Choroid plexus epithelial cell (primary cell): ENCODE data around the gene CAND2.
"Not testable (repeated sequence)": the region's sequence is repeated elsewhere in the genome, so short reads cannot be mapped to it uniquely, and the experiment has no call there.

Experiments used
- DNase-seq: peaks from one replicate; pipeline ENCODE4 v3.0.0-alpha.2; 2010; ENCODE audit warnings: low read depth
- H3K4me3 ChIP-seq: 2 replicates; pipeline ENCODE4 v1.5.1; 2011; ENCODE audit warnings: low read depth, mild to moderate bottlenecking, control low read depth, low read length, moderate library complexity
- TF ChIP-seq, protein P1 (sequence below): conservative IDR thresholded peaks from 2 replicates; pipeline ENCODE4 v1.5.1; 2011; ENCODE audit warnings: low read depth, mild to moderate bottlenecking, control low read depth, inconsistent platforms, low read length, moderate library complexity

The CAND2 gene

DNA sequence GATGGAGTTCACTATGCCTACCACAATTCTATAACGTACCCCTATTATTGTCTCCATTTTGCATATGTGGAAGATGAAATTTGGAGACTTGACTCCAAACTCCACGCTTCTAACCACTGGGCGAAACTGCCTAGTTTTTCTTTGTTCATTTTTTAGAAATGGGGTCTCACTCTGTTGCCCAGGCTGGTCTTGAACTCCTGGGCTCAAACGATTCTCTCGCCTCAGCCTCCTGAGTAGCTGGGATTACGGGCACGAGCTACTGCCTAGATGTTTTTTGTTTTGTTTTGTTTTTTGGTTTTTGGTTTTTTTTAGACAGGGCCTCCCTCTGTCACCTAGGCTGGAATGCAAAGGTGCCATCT lies 45.5 kb downstream of the CAND2 start:
- DNase-seq: no peak
- no peak overlapping the region for H3K4me3 ChIP-seq
- TF ChIP-seq, protein P1, sequence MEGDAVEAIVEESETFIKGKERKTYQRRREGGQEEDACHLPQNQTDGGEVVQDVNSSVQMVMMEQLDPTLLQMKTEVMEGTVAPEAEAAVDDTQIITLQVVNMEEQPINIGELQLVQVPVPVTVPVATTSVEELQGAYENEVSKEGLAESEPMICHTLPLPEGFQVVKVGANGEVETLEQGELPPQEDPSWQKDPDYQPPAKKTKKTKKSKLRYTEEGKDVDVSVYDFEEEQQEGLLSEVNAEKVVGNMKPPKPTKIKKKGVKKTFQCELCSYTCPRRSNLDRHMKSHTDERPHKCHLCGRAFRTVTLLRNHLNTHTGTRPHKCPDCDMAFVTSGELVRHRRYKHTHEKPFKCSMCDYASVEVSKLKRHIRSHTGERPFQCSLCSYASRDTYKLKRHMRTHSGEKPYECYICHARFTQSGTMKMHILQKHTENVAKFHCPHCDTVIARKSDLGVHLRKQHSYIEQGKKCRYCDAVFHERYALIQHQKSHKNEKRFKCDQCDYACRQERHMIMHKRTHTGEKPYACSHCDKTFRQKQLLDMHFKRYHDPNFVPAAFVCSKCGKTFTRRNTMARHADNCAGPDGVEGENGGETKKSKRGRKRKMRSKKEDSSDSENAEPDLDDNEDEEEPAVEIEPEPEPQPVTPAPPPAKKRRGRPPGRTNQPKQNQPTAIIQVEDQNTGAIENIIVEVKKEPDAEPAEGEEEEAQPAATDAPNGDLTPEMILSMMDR: no peak

DNA sequence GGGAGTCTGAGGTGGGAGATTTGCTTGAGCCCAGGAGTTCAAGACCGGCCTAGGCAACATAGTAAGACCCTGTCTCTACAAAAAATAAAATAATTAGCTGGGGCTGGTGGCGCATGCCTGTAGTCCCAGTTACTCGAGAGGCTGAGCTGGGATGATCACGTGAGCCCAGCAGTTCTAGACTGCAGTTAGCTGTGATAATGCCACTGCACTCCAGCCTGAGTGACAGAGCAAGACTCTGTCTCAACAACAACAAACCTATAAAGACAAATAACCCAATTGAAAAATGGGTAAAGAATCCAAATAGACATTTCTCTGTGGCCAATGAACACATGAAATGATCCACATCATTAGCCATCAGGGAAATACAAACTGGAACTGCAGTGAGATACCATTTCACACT lies 46.0 kb downstream of the CAND2 start:
- no peak for DNase-seq
- TF ChIP-seq, protein P1: no peak
- H3K4me3 ChIP-seq: no peak overlapping the region

DNA sequence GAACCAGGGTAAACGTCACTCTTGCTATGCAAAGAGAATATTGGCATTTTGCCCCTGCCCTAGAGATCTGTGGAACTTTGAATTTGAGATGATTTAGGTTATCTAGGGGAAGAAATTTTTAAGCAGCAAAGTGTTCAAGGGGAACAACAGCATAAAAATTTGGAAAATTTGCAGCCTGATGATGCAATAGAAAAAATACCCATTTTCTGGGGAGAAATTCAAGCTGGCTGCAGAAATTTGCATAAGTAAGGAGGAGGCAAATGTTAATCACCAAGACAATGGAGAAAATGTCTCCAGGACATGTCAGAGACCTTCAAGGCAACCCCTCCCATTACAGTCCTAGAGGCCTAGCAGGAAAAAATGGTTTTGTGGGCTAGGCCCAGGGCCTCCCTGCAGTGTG lies 49.3 kb downstream of the CAND2 start:
- no peak overlapping the region for H3K4me3 ChIP-seq
- TF ChIP-seq, protein P1: no peak
- no peak for DNase-seq

DNA sequence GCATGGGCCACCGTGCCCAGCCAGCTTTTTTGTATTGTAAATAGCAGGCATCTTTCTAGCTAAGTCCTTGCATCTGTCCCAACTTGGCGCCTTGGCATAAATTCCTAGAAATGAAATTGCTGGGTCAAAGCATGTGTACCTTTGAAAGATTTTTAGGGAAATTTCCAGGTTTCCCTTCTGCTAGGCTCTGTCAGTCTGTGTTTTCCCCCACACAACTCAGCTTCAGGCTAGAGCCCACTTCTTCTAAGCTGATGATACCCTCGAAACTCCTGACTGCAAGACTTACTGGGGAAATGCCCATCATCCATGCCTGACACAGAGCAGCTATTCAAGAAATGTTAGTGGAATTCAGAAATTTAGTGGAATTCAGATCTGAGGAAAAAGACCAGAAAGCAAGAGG lies 55.7 kb downstream of the CAND2 start:
- H3K4me3 ChIP-seq: no peak overlapping the region
- TF ChIP-seq, protein P1: no peak
- DNase-seq: no peak

DNA sequence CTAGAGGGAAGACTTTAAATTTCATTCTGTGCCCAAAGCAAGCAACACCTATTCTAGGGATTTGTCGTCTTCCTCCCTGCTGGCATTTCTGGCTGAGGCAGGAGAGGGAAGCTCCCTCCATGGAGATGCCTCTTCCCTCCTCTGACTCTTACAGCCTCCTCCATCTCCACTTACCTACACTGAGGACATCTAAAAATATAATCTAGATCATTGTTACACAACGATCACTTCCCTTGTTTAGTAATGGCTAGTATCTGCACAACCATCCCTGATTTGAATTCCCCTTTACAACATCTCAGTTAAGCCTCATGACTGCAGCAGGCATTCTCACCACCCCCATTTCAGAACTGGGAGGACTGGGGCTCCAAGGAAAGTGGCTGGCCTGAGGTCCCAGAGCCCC lies 57.4 kb downstream of the CAND2 start:
- not testable (repeated sequence) for DNase-seq, H3K4me3 ChIP-seq

DNA sequence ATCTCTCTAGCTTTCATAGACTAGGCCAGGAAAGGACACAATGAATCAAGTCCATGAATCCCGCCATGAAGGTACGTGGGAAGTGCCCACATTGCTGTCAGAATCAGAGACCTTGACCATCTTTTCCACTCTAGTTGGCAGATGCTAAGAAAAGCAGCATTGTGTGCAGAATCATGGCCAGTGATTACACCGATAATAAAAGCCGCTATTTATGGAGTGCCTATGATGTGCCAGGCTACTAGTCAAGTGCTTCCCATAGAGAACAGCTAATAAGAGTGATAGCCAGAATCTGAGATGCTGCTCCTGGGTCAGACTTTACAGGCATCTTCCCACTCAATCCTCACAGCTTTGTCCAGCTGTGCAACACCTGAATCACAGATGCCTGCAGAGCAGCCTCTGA lies 58.1 kb downstream of the CAND2 start:
- H3K4me3 ChIP-seq: no peak overlapping the region
- DNase-seq: no peak
- TF ChIP-seq, protein P1: no peak

DNA sequence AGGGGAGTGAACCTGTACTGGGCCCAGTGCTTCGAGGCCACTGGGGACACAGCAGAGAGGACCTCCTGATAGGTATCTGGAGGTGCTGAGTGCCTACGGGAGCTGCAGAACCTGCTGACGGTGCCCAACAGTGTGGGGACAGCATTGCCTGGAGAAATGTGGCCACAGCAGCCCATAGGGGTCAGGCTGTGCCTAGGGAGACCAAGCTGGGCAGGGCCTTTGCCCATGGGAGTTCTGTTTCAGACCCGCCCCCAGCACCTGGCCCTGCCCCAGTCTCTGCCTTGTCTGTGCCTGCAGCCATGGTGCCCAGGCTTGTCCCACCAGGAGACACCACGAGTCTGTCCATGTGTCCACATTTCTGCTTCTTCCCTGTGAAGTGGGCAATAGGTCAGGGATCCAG lies 60.1 kb downstream of the CAND2 start:
- DNase-seq: no peak
- no peak overlapping the region for H3K4me3 ChIP-seq
- TF ChIP-seq, protein P1: no peak

DNA sequence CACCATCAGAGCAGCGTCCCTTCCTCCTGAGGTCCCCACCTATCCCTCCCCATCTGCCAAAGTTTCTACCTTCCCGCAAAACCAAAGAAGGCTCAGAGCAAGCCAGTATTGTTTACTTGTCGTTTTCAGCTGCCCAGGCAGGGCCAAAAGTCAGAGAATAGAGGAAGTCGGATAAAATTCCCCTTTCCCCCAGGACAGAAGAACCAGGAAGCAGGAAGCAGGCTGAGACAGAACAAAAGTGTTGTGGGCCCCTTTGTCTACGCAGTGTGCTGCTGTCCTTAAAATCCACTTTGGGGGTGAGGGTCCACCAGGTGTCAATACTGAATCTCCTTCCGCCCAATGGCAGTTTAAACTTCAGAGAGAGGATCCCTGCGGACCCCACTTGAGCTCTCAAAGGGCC lies 63.4 kb downstream of the CAND2 start:
- TF ChIP-seq, protein P1: no peak
- DNase-seq: no peak
- no peak overlapping the region for H3K4me3 ChIP-seq
